Measurements from ENCODE around the gene KRTAP10-1. TPM values are rescaled to one million over a fixed set of nuclear protein-coding genes. Genes with fewer than 3 reads are reported as not detected.
"Not testable (repeated sequence)": the region's sequence is repeated elsewhere in the genome, so short reads cannot be mapped to it uniquely, and the experiment has no call there.

The KRTAP10-1 gene, protein sequence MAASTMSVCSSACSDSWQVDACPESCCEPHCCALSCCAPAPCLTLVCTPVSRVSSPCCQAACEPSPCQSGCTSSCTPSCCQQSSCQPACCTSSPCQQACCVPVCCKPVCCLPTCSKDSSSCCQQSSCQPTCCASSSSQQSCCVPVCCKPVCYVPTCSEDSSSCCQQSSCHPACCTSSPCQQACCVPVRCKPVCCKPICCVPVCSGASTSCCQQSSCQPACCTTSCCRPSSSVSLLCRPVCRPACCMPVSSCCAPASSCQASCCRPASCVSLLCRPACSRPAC
- not detected in 2 replicates for total RNA-seq (2014; rRNA removed; shearing (Covaris generic); ENCODE audit: low replicate concordance)

DNA sequence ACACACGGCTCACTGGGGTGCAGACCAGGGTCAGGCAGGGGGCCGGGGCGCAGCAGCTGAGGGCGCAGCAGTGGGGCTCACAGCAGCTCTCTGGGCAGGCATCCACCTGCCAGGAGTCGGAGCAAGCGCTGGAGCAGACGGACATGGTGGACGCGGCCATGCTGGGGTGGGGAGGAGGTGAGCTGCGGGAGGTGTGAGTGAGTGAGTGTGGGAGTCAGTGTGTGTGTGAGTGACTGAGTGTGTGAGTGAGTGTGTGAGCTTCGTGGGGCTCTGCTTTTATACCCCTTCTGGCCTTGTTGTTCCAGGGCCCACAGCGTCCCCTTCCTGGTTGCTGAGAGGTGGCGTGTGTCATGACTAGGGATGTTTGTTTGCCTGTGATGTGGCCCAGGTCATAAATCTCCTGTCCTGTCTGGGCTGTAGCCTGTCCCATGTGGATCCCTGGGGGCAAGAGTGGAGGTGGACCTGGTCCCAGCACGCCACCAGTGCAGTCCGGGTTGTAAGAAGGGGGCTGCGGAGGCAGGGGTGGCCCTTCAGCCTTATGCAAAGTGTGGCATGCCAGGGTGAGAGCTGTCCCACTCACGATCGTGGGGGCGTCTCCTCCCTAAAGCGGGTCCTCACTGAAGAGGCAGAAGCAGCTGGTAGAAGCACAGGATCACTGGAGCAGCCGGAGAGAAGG is at the start of gene KRTAP10-1:
KRTAP10-1 (minus strand) TSS at position 205 of the 676 bp plus-strand sequence; CDS start at position 160, 45 bp downstream.
- Histone ChIP-seq H3K9me3 (ENCODE audit: low read length) (0 out of 2 replicates have a peak, but pooled peaks cover 6% of the 10 kb centered on the region), H3K4me2 (ENCODE audit: low read depth, low read length, poor library complexity, severe bottlenecking) (no peak within 1 kb of the TSS), H4K20me1 (ENCODE audit: insufficient read depth, low read depth, low read length) (no peaks in the 10 kb centered on the region), H3K4me1 (ENCODE audit: low read length) (no peaks in the 10 kb centered on the region), H3K79me2 (ENCODE audit: low read length) (no peaks in the 10 kb centered on the region), H2AFZ (ENCODE audit: low read length) (no peak within 1 kb of the TSS), H3K36me3 (ENCODE audit: insufficient read depth, low read length) (no peaks in the 10 kb centered on the region), H3K4me3 (ENCODE audit: low read length) (no peak within 1 kb of the TSS), H3K27ac (ENCODE audit: low read length) (no peak within 1 kb of the TSS), H3K9me2 (replicated peaks; ENCODE audit: insufficient read depth, low read length) (no peaks in the 10 kb centered on the region), H3K9ac (ENCODE audit: low read length) (no peak within 1 kb of the TSS), H3K27me3 (ENCODE audit: low read length) (peaks cover 3% of the 10 kb centered on the region; the same call in 1 of the 2 replicates)
- no peak for DNase-seq

DNA sequence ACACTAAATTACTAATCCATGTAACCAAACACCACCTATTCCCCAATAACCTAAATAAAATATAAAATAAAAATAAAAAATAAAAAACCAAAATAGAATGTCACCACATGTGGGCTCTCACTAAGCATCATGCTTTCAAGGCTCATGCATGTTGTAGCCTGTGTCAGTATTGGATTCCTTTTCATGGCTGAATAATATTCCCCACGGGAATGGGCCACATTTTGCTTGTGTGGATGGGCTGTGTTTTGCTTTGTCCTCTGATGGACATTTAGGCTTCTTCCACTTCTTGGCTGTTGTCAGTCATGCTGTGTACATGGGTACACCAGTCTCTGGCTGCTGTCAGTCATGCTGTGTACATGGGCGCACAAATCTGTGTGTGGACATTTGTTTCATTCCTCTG is 49.1 kb upstream of the KRTAP10-1 start:
- DNase-seq = no peak
- no peaks in the 10 kb centered on the region for H3K27me3 ChIP-seq (ENCODE audit: low read length)
- H3K9me2 ChIP-seq (replicated peaks; ENCODE audit: insufficient read depth, low read length) = no peaks in the 10 kb centered on the region
- H3K36me3 ChIP-seq (ENCODE audit: insufficient read depth, low read length) = no peaks in the 10 kb centered on the region
- no peaks in the 10 kb centered on the region for H3K79me2 ChIP-seq (ENCODE audit: low read length)
- no peak overlapping the region for H3K4me2 ChIP-seq (ENCODE audit: low read depth, low read length, poor library complexity, severe bottlenecking)
- H2AFZ ChIP-seq (ENCODE audit: low read length) = no peak overlapping the region
- H3K4me1 ChIP-seq (ENCODE audit: low read length) = no peaks in the 10 kb centered on the region
- H3K9me3 ChIP-seq (ENCODE audit: low read length) = no peaks in the 10 kb centered on the region
- no peak overlapping the region for H3K9ac ChIP-seq (ENCODE audit: low read length)
- no peak overlapping the region for H3K27ac ChIP-seq (ENCODE audit: low read length)
- H4K20me1 ChIP-seq (ENCODE audit: insufficient read depth, low read depth, low read length) = no peaks in the 10 kb centered on the region
- H3K4me3 ChIP-seq (ENCODE audit: low read length) = no peak overlapping the region

DNA sequence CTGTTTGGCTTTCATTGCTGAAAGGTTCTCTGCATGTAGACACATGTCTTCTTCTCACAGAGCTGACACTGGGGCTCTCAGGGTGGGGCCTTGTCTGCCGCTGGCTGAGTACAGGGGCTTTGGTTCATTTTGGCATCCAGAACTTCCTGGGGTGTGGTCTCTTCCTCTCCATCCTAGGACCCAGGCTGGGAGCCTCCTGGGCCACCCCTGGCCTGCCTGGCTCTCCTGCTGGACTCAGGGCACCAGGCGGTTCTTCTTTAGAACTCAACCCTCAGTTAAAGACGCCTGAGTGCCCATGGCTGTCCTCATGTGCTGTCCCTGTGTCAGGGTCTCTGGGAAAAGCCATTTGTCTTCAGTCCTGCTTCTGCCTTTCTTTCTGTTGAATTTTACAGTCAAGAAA is 45.9 kb upstream of the KRTAP10-1 start:
- DNase-seq = no peak
- Histone ChIP-seq H3K4me1 (ENCODE audit: low read length) (no peaks in the 10 kb centered on the region), H2AFZ (ENCODE audit: low read length) (no peak overlapping the region)

DNA sequence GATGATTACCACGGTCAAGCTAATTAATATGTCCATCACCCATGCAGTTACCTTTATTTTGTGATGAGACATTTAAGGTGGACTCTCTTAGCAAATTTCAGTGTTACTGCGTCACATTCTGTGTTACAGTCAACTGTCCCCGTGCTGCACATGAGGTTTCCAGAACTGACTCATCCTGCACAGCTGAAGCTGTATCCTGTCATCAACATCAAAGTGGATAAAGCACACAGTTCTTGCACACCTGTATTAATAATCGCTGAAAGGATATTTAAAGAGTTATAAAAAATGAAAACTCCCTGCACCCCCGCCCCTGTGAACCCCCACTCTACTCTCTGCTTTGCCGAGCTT is 43.8 kb upstream of the KRTAP10-1 start:
- no peak overlapping the region for H3K4me3 ChIP-seq (ENCODE audit: low read length)
- no peak overlapping the region for H3K9ac ChIP-seq (ENCODE audit: low read length)
- no peaks in the 10 kb centered on the region for H3K9me2 ChIP-seq (replicated peaks; ENCODE audit: insufficient read depth, low read length)
- no peaks in the 10 kb centered on the region for H3K36me3 ChIP-seq (ENCODE audit: insufficient read depth, low read length)
- H3K79me2 ChIP-seq (ENCODE audit: low read length) = no peaks in the 10 kb centered on the region
- no peak overlapping the region for H3K27ac ChIP-seq (ENCODE audit: low read length)
- no peaks in the 10 kb centered on the region for H4K20me1 ChIP-seq (ENCODE audit: insufficient read depth, low read depth, low read length)
- no peaks in the 10 kb centered on the region for H3K9me3 ChIP-seq (ENCODE audit: low read length)
- no peaks in the 10 kb centered on the region for H3K4me1 ChIP-seq (ENCODE audit: low read length)
- no peak for DNase-seq
- H3K27me3 ChIP-seq (ENCODE audit: low read length) = no peaks in the 10 kb centered on the region
- H3K4me2 ChIP-seq (ENCODE audit: low read depth, low read length, poor library complexity, severe bottlenecking) = no peak overlapping the region
- H2AFZ ChIP-seq (ENCODE audit: low read length) = no peak overlapping the region

More for the DNA sequence above, 45.9 kb upstream of the KRTAP10-1 start:
- Histone ChIP-seq H3K9ac (ENCODE audit: low read length) (no peak overlapping the region), H3K9me3 (ENCODE audit: low read length) (no peaks in the 10 kb centered on the region), H3K27ac (ENCODE audit: low read length) (no peak overlapping the region), H3K27me3 (ENCODE audit: low read length) (no peaks in the 10 kb centered on the region), H3K9me2 (replicated peaks; ENCODE audit: insufficient read depth, low read length) (no peaks in the 10 kb centered on the region), H3K4me3 (ENCODE audit: low read length) (no peak overlapping the region), H3K79me2 (ENCODE audit: low read length) (no peaks in the 10 kb centered on the region), H4K20me1 (ENCODE audit: insufficient read depth, low read depth, low read length) (no peaks in the 10 kb centered on the region), H3K36me3 (ENCODE audit: insufficient read depth, low read length) (no peaks in the 10 kb centered on the region), H3K4me2 (ENCODE audit: low read depth, low read length, poor library complexity, severe bottlenecking) (no peak overlapping the region)

DNA sequence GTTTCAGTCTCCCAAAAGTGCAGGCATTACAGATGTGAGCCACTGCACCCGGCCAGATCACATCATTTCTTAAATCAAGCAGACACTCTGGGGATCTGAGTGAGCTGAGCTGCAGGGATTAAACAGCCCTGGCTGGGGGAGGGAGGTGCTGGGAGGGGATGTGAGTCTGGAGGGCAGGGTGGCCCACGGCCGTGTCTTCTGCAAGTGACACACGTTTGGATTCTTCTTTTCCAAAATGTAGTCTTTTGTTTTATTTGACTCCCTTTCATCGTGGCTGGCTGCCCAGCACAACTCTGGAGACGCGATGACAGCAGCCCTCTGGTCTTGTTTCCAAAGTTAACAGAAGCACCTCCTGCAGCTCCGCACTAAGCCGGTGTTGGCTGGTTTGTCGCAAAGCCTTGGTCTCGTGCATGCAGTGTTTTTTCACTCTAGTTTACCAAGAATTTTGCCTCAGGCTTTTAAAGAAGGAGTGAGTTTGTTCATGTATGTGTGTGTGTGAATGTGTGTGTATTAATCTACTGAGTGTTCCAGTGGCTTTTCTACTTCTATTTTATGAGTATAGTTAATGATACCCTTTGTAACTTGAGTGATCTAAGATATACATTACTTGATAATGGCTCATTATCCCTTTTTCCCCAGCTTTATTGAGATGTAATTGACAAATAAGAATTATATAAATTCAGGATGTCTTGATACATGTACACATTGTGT is 43.2 kb upstream of the KRTAP10-1 start:
- no peak overlapping the region for H3K27ac ChIP-seq (ENCODE audit: low read length)
- H4K20me1 ChIP-seq (ENCODE audit: insufficient read depth, low read depth, low read length) = no peaks in the 10 kb centered on the region
- H3K9ac ChIP-seq (ENCODE audit: low read length) = no peak overlapping the region
- no peak for DNase-seq
- no peak overlapping the region for H3K4me3 ChIP-seq (ENCODE audit: low read length)
- no peaks in the 10 kb centered on the region for H3K36me3 ChIP-seq (ENCODE audit: insufficient read depth, low read length)
- no peaks in the 10 kb centered on the region for H3K4me1 ChIP-seq (ENCODE audit: low read length)
- H3K27me3 ChIP-seq (ENCODE audit: low read length) = no peaks in the 10 kb centered on the region
- no peaks in the 10 kb centered on the region for H3K9me3 ChIP-seq (ENCODE audit: low read length)
- H2AFZ ChIP-seq (ENCODE audit: low read length) = no peak overlapping the region
- no peaks in the 10 kb centered on the region for H3K79me2 ChIP-seq (ENCODE audit: low read length)
- H3K4me2 ChIP-seq (ENCODE audit: low read depth, low read length, poor library complexity, severe bottlenecking) = no peak overlapping the region
- no peaks in the 10 kb centered on the region for H3K9me2 ChIP-seq (replicated peaks; ENCODE audit: insufficient read depth, low read length)

DNA sequence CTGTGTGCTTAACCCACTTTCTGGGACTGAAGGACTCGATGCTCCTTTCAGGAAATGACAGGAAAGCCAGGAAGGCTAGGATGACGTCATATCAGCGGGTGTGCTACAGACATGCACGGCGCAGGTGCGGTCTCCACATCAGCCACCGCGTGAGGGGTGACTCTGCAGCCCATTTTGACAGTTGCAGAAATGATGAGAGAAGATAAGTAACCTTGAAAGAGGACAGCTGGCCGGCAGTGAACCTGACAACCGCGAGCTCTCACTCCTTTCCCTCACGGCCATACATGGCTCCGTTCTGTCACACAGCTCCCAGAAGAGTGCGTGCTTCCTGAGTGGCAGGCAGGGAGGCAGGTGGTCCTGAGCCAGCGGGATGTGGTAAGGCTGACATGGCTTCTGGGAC is 42.1 kb upstream of the KRTAP10-1 start:
- H3K4me3 ChIP-seq (ENCODE audit: low read length) = no peak overlapping the region
- no peaks in the 10 kb centered on the region for H3K36me3 ChIP-seq (ENCODE audit: insufficient read depth, low read length)
- no peaks in the 10 kb centered on the region for H3K27me3 ChIP-seq (ENCODE audit: low read length)
- H3K9me2 ChIP-seq (replicated peaks; ENCODE audit: insufficient read depth, low read length) = no peaks in the 10 kb centered on the region
- H4K20me1 ChIP-seq (ENCODE audit: insufficient read depth, low read depth, low read length) = no peaks in the 10 kb centered on the region
- no peak overlapping the region for H3K9ac ChIP-seq (ENCODE audit: low read length)
- DNase-seq = no peak
- H3K9me3 ChIP-seq (ENCODE audit: low read length) = no peaks in the 10 kb centered on the region
- no peak overlapping the region for H3K27ac ChIP-seq (ENCODE audit: low read length)
- H3K4me1 ChIP-seq (ENCODE audit: low read length) = no peaks in the 10 kb centered on the region
- no peaks in the 10 kb centered on the region for H3K79me2 ChIP-seq (ENCODE audit: low read length)
- no peak overlapping the region for H2AFZ ChIP-seq (ENCODE audit: low read length)
- H3K4me2 ChIP-seq (ENCODE audit: low read depth, low read length, poor library complexity, severe bottlenecking) = no peak overlapping the region

DNA sequence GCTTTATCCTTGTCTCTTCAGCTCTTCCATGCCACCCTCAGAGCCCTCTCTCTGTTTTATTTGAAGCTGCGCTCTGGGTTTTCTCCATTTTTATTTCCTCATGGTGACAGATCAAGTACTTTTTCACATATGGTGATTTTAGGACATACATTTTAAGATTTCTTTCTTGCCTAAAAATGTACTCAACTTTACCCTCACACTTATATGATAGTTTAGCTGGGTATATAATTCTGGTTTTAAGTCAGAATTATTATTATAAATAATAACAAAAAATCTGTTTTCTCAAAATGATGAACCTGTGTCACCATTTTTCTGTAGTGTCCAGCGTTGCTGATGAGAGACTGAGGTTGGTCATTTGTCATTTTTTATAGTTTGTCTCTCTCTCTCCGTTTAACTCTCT is 41.2 kb upstream of the KRTAP10-1 start:
- Histone ChIP-seq H3K9me3 (ENCODE audit: low read length) (no peaks in the 10 kb centered on the region), H3K36me3 (ENCODE audit: insufficient read depth, low read length) (no peaks in the 10 kb centered on the region), H3K4me3 (ENCODE audit: low read length) (no peak overlapping the region), H4K20me1 (ENCODE audit: insufficient read depth, low read depth, low read length) (no peaks in the 10 kb centered on the region), H3K79me2 (ENCODE audit: low read length) (no peaks in the 10 kb centered on the region), H3K27me3 (ENCODE audit: low read length) (no peaks in the 10 kb centered on the region), H3K27ac (ENCODE audit: low read length) (no peak overlapping the region), H3K9me2 (replicated peaks; ENCODE audit: insufficient read depth, low read length) (no peaks in the 10 kb centered on the region), H3K4me1 (ENCODE audit: low read length) (no peaks in the 10 kb centered on the region), H3K4me2 (ENCODE audit: low read depth, low read length, poor library complexity, severe bottlenecking) (no peak overlapping the region), H2AFZ (ENCODE audit: low read length) (no peak overlapping the region), H3K9ac (ENCODE audit: low read length) (no peak overlapping the region)
- DNase-seq = no peak

DNA sequence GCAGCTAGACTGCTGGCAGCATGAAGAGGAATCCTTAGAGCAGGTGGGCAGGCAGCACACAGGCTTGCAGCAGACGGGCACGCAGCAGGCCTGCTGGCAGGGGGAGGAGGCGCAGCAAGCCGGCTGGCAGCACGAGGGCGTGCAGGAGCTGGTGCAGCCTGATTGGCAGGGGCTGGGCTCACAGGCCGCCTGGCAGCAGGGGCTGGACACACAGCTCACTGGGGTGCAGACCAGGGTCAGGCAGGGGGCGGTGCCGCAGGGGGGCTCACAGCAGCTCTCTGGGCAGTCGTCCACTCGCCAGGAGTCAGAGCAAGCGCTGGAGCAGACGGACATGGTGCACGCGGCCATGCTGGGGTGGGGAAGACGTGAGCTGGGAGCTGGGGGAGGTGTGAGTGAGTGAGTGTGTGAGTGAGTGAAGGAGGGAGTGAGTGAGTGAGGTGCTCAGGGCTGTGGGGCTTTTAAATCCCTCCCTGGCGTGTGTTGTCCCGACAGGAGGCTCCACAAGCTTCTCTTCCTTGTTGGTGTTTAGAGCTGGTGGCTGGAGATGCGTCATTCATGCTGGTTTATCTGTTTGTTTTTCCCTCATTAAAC is 40.3 kb upstream of the KRTAP10-1 start, which contains the start of gene KRTAP10-5:
KRTAP10-5 (minus strand) TSS at position 374 of the 591 bp plus-strand sequence; CDS start at position 348, 26 bp downstream.
- H3K9ac ChIP-seq (ENCODE audit: low read length); H3K4me1 ChIP-seq (ENCODE audit: low read length); H4K20me1 ChIP-seq (ENCODE audit: insufficient read depth, low read depth, low read length); H3K79me2 ChIP-seq (ENCODE audit: low read length); H3K36me3 ChIP-seq (ENCODE audit: insufficient read depth, low read length); H3K4me2 ChIP-seq (ENCODE audit: low read depth, low read length, poor library complexity, severe bottlenecking); H3K27ac ChIP-seq (ENCODE audit: low read length); H3K9me2 ChIP-seq (replicated peaks; ENCODE audit: insufficient read depth, low read length); H2AFZ ChIP-seq (ENCODE audit: low read length); H3K27me3 ChIP-seq (ENCODE audit: low read length); DNase-seq; H3K9me3 ChIP-seq (ENCODE audit: low read length); H3K4me3 ChIP-seq (ENCODE audit: low read length): not testable (repeated sequence)
